Stimulated activated CD4-positive, alpha-beta T cell treated with anti-CD3 and anti-CD28 coated beads, TNF-alpha, amount 100 ng/mL, for 4 hours (primary cell): Measurements from ENCODE around the gene NPAS2.

ENCODE experiments used
- DNase-seq, 3 experiments: peaks; one replicate each; pipeline ENCODE4 v3.0.0-alpha.2; 2020; ENCODE audit warnings: low read depth in 3 of 3

The NPAS2 gene

DNA sequence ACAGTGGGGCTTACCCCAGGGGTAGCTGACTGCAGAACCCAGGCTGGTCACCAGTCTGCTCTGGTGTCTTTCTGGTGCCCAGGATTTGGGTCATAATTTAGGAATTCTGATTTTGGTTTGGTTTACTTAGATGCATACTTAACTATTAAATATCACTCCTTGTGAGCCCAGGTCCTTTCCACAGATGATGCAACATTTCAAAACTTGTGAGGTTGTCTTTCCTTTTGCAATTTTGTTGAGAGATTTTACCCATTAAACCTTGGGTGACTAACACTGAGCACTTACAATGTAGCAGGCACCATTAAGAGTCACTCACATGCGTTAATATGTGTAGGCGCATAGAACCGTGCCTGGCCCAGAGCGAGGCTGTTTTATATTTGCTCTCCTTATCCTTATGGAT, 120.3 kb downstream of the NPAS2 start:
- DNase-seq, result no peak

DNA sequence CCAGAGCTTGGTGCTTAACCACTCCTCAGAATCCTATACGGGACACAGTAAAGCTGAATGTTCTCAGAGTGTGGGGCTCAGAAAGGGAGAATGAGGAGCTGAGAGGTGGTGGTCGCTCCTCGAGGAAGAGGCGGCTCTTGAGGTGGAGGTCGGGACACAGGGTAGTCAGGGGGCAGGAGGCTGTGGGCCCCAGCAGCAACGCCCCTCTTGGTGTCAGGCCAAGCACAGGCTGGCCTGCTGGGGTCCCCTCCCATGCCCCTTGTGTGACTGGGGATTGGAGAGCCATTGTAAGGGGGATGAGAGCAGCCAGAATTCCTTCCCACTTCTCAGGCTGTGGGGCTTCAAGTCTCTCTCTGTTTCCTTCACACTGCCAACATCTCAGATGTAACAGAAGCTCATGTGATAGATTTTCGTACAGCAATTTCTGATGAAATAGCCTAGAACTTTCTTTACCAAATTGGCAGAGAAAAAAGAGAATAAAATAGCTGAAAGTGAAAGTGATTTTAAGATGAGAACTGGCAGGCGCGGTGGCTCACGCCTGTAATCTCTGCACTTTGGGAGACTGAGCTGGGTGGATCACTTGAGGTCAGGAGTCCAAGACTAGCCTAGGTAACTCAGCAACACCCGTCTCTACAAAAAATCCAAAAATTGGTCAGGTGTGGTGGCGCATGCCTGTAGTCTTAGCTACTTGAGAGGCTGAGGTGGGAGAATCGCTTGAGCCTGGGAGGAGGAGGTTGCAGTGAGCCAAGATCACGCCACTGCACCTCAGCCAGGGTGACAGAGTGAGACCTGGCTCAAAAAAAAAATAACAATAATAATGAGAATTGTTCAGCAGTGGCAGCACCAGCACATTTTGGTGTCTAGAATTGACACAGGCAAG, 121.1 kb downstream of the NPAS2 start:
- no peak for DNase-seq

DNA sequence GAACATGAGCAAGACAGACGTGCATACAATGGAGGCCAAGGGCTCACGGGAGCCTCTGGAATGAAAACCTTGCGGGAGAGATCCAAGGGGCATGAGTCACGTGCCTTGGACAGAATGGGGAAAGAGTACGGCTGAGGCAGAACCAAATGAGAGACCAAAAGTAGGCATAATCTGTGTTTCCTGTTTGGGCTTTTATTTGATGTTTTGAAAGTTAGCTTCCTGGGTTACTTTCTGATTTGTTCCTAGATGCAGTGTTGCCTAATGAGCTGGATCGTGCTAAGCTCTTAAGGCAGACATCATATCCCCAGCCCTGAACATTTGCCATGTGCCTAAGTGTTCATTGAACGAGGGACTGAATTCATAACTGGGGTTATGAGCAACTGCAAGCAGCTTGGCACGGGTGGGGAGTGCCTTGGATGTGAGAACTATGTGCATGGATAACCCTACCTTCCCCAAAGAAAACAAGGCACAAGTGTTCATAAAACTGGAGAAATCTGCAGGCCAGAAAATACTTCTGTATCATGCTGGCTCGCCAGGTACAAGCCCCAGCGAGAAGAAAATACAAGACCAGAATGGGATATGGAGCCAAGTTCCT, 121.8 kb downstream of the NPAS2 start:
- DNase-seq, result no peak

DNA sequence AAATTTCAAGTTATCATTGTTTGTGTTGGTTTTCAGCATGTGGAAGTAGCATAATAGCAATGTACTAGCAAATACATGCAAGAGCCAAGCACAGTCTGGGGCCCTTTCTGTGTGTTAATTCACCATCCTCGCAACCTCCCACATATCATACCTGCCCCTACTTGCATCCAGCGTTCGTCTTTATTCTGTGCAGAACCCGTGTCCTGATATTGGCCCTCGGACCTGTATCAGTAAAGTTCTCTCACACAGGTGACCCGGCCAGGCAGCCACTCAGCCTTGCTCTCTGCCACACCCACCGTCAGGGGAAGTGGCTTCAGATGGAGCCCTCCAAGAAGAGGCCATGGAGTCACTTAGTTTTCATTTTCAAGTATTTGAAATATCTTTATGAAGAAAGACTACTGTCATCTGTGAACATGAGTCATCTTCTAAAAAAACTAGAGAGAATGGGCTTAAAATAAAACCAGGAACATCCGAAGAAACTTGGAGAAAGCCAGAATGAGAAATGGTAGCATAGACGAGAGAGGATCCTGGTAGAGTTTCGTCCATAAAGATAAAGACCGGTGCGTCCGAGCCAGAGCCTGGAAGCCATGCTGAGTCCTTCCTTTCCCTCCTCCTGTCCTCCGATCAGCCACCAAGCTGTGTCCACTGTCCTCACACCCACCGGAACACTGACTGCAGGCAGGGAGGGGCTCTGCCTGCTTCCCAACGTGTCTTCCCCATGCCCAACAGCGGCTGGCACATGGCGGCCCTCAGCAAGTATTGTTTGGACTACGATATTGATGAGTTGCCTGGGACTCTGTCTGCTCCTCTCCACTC, 124.9 kb downstream of the NPAS2 start:
- DNase-seq, result no peak

DNA sequence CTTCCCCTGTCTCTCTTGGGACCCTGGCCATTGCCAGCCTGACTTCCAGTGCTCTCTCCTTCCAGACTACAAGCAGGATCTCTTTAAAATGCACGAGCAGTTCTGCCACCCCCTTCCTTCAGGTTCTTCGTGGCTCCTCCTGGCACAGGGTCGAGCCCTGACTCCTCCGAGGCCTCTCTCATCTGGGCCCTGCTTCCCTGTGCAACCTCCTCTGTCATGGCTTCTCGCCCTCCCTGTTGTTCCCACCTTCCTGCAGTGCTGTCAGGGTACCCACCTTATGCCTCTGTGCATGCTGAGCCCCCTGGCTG, 125.4 kb downstream of the NPAS2 start:
- DNase-seq, result no peak

DNA sequence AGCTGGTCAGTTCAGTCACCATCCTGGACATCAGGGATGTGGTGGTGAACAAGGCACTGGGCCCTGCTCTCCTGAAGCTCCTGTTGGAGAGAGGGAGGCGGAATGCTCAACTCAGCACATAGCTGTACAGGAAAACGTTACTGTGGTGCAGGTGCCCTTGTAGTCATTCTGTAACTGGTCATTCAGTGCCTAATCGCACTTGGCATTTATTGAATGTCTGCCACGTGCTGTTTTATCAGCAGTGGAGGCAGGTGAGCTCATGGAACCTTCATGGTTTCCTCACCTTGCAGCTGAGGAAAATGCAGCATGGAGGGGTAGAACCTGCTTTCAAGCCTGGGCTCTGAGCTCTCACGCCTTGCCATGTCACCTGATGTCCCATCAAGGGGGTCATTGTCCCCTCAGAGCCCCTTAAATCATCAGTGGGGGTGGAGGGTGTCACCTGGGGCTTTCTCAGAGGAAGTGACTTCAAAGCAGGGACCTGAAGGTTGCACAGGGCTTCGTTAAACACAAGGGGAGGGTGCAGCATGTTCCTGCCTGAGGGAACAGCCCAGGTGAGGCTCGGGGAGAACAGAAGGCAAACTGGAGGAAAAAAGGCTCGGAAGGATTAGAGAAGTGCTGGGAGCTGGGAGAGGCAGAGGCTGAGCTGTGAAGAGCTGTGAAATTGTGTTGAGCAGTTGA, 126.1 kb downstream of the NPAS2 start:
- DNase-seq, result no peak

DNA sequence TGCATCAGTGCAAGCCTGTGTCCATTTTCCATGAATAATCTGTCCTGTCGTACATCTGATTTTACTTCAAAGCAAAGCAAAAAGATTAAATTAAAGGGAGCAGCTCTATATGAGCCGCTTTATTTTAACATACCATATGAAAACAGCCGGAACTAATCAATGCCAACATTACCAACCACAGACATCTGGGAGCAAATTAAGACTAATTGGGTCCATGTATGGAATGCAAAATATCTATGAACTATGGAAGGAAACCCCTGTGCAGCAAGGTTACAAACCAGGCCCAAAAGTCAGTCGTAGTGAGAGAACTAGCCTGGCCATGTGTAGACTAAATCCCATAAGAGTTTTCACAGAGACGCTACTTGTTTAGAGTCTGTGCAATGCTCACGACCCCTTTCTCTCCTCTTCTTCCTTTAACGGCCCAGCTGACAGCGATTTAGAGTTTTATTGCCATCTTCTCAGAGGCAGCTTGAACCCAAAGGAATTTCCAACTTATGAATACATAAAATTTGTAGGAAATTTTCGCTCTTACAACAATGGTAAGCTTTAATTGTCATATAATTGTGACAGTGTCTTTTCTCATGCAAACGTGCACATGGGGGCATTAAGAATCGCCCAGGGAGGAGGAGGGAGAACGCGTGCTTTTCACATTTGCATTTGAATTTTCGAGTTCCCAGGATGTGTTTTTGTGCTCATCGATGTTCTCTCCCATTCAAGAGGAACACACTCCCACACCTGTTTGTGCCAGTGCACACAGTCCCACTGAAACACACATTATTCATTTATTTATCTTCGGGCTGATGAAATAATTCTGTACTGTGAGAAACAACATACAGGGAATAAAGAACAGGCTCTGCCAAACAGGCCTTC, 129.2 kb downstream of the NPAS2 start:
- no peak for DNase-seq

DNA sequence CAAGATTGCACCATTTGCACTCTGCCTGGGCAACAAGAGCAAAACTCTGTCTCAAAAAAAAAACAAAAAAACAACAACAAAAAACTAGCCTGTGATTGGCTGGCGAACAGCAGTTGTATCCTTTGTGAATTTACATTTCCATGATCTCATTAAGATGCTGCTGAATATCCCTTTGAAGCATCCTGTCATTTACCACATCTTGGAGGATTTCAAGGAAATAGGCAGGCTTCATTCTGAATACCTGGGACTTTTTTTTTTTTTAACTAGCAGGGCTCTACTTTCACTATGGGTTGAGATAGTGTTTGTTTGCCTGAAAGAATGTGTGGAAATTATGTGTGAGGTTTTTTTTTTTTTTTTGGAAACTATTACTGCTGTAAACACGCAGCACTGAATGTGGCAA, 132.6 kb downstream of the NPAS2 start:
- no peak for DNase-seq

DNA sequence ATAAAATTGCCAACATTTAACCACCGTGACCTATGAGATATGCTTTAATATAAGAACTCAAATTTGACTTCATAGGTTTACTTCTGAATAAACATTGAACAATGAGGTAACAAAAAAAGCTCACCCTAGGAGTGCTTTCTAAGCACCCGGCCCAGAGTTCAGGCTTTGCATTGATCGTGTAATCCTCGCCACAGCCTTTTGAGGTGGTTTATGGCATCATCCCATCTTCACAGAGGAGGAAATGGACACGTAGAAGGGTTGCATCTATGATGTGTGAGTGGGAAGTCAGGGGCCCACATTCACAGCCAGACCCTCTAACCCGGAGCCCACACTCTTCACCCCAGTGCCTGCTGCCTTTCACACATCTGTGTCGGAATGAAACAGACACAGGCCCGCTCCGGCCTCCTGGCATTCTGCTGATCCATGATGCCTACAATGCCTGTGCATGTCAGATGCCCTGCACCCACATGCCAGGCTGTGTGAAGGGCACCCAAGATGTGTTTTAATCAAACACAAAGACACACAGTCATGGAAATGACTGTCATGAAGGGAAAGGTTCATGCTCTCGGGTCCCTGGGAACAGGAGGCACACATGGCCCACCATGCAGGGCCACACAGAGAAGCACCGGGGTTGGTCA, 133.6 kb downstream of the NPAS2 start:
- DNase-seq, result no peak

DNA sequence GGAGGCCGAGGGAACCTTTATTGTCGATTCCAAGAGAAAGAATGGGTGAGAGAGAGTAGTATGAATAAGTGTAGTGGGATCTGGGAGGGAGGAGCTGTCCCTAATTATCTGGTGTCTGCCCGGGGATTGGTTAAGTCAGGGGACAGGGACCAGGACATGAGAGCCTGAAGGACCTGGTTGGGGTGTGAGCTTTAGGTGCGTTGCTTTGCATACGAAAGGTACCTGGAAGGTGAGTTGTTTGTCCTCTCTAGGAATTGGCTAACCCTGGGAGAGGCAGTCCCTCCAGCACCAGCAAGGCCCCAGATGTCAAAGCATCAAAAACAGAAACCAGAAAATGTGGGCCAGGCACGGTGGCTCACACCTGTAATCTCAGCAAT, 134.1 kb downstream of the NPAS2 start:
- no peak for DNase-seq

DNA sequence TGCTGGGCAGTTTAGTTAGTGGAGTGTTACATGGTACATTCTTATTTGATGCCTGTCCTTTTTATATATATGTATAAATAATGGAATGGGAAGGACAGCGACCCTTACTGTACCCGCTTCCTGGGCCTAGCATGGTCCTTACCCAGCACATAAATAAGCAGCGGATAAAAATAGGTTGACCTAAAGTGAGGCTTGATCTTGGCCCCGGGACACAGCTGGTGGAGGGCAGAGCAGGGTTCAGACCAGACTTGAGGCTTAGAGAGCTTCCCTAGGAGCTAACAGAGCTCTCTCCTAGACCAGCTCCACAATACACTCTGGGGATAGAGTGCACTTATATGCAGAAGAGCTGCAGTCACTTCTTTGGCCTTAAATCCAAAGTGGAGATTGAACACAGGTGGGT, 135.3 kb downstream of the NPAS2 start:
- no peak for DNase-seq

DNA sequence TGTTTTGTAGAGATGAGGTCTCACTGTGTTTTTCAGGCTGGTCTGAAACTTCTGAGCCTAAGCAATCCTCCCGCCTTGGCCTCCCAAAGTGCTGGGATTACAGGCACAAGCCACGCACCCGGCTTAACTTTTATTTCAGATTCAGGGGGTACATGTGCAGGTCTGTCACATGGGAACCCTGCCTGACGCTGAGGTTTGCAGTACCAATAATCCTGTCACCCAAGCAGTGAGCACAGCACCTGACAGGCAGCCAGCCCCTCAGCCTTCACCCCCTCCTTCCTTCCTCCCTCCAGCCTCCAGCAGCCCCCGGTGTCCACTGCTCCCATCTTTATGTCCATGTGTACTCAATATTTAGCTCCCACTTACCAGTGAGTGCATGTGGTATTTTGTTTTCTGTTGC, 136.1 kb downstream of the NPAS2 start:
- DNase-seq, result no peak

DNA sequence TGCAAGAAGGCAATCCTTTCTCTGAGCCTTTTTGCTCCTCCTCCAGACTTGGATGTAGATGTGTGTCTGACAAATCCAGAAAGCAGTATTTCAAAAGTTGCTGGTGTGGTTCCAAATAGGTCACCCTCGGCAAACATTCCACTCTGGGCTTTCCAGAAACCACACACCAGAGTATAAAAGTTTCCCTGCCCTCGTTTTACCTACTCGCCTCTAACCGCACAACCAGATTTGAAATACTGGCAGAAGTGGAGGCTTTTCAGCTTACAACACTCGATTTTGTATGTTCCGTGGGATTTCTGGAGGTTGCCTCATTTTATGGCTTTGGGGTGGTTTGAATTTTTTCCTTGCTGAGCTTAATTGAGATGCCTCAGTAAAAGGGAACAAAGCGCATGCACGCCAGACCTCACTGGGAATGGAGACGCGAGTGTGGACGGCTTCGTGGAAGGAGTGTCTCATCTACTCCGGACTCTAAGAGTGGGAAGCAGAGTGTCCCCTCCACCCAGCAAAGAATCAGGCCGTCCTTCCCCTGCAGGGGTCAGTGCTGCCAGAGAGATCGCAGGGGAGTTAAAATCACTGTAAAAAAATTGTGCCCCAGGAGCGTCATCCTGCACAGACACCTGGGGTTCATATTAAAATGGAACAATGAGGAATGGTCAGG, 138.2 kb downstream of the NPAS2 start:
- DNase-seq, result no peak

DNA sequence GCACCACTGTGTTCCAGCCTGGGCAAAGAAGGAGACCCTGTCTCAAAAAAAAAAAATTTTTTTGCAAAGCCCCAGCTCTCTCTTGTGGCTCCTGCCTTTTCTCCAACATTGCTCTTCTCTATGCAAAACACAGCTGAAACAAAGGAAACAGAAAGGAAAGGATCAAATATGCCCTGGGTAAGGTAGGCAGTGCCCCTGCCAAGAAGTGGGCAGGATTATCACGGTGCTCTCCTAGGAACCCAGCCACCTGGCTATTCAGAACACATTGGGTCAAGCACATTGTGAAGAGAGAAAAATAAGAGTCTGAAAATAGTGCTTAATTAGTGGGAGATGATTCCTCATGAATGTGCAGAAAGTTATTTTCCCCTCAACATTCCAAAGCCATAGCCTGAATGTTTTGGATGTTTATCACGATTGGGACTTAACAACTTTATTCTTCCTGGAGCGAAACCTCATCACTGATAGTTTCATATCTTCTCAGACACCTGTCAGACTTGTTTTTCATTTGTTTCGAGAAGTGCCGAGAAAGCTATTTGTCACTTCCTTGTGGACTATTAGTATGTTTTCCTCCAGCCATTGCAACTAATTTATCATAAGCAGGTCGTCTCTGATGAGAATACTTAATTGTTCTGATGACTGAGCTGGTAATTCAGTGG, 139.4 kb downstream of the NPAS2 start:
- no peak for DNase-seq

DNA sequence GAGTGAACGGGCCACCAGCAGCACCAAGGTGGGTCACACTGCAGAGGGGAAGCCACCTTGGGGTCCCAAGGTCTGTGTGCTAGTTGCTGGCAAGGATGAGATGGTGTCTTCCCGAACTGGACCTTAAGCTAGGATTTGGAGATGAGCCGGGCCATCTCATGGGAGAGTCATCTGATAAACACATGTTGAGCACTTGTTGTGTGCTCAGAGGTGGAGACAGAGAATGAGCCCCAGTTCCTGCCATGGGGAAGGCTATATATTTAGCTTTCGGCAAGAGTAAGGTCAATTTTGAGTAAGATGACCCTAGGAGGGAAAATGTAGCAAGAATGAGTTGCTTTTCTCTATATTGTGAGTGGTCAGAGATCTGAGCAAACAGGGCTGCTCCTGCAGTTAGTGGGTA, 140.7 kb downstream of the NPAS2 start:
- no peak for DNase-seq

DNA sequence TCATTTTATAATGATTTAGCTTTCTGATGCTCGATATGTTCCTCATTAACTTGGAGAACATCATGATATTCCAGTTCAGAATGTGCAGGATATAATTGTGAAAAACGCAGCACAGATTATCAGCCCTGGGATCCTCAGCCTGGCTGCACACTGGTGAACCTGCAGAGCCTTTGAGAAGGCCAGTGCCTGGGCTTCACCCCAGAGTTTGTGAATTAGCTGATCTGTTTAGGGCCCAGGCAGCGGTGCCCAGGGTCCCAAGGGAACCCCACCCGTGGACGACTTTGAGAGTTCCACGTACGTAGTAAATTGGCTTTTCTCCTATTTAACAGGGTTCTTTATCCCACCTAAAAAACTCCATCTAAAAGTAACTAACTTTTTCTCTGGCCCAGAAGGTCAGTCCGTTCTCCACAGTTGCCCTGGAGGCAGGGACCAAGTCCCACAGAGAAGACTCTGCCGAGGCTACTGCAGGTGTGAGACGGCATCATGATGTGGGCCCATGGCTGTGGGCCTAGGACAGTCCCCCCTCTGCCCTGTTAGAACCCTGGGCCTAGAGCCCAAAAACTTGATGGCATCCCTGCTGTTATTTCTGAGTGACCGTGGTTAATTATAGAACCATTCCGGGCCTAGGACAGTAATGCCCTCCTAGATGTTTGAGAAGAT, 142.6 kb downstream of the NPAS2 start:
- no peak for DNase-seq

DNA sequence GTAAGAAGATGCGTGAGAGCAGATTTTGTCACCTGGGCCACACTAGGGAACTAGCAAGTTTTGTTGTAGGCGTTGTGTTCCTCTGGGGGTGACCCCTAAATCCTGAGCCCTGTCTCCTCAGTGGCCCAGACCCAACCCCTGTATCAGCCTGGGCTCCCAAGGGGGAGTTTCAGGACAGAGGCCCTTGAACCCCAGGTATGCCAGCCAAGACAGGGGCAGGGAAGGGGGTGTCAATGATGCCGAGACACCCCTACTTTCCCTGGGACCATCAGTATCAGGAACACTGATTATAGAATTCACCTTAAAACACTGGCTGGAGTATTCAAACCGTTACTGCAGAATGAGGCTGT, 143.1 kb downstream of the NPAS2 start:
- no peak for DNase-seq

DNA sequence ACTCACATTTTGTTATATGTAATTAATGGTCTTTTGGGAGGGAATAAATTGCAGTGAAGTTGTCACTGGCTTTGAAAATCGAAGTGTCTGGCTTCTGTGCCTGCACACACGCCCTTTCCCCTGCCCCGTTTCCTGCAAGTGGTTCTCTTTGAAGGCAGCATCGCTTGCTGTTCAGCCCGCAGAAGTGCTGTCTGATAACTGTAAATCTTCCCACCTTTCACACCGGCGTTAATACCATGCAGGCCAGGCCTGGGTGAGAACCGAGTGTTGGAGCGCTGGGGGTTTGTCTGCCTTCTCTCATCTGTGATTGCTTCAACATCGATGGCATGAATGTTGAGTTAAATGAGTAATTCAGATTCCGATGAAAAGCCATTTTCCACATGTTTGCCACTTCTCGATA, 144.3 kb downstream of the NPAS2 start:
- no peak for DNase-seq

DNA sequence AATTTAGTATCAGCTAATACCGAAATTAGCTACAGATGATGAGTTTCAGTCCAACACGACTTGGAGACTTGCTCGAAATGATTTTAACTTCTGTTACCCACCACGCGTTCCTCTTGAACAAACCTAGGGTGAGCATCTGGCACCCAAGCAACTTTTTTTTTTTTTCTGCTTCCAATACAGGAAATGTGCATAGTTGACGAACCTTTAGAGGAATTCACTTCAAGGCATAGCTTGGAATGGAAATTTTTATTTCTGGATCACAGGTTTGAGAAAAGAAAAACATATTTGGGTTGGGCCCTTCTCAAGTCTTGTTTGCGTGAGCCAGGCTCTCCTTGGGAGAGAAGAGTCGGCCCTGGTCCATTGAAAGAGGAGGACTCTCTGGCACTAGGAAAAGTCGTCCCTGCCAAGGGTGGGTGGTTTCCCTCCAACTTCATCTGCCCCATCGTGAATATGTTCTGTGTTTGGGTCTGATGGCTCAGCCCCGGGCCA, 144.8 kb downstream of the NPAS2 start:
- DNase-seq, result no peak
